HAP-1 (cell line): ENCODE measurements around the gene TCERG1L.
"Not testable (repeated sequence)": the region's sequence is repeated elsewhere in the genome, so short reads cannot be mapped to it uniquely, and the experiment has no call there.

Experiments used
- DNase-seq, 2 experiments: peaks; one replicate each; pipeline ENCODE4 v3.0.0-alpha.2; 2016 to 2020; ENCODE audit warnings: low spot score in 2 of 2
- H3K27me3 ChIP-seq: fragments of 250-450 bp; sonication (Bioruptor Pico); 2 replicates; pipeline ENCODE4 v1.5.1; 2020; ENCODE audit warnings: low read depth, mild to moderate bottlenecking, moderate library complexity
- H3K36me3 ChIP-seq: fragments of 250-450 bp; sonication (Bioruptor Pico); replicated peaks from 2 replicates; pipeline ENCODE4 v1.5.1; 2020; ENCODE audit warnings: mild to moderate bottlenecking
- H3K4me1 ChIP-seq: fragments of 250-450 bp; sonication (Bioruptor Pico); 2 replicates; pipeline ENCODE4 v1.5.1; 2020; ENCODE audit warnings: mild to moderate bottlenecking
- H3K4me3 ChIP-seq: fragments of 250-450 bp; sonication (Bioruptor Pico); 2 replicates; pipeline ENCODE4 v1.5.1; 2020; ENCODE audit warnings: mild to moderate bottlenecking, moderate library complexity
- H3K9me3 ChIP-seq: fragments of 250-450 bp; sonication (Bioruptor Pico); 2 replicates; pipeline ENCODE4 v1.5.1; 2020; ENCODE audit warnings: mild to moderate bottlenecking, moderate library complexity
- in situ Hi-C: fragments of 300-500 bp; cut with MboI; formaldehyde crosslinking; loops from 3 replicates; pipeline ENCODE4 v1.14.3; 2020; ENCODE audit warnings: low sequenced_read_pairs, inconsistent platforms, mixed read lengths

TCERG1L gene

GRCh38 chr10:131147301-131147975 lies 164.1 kb downstream of the TCERG1L start:
- no peak for DNase-seq
- H3K36me3 ChIP-seq, result no peaks in the 10 kb centered on the region
- no peak overlapping the region for H3K4me3 ChIP-seq
- H3K27me3 ChIP-seq, result no peaks in the 10 kb centered on the region
- no peaks in the 10 kb centered on the region for H3K9me3 ChIP-seq
- in situ Hi-C loops, result no loop called here
- no peaks in the 10 kb centered on the region for H3K4me1 ChIP-seq

GRCh38 chr10:131146790-131147189 lies 164.7 kb downstream of the TCERG1L start:
- in situ Hi-C loops, result no loop called here
- Histone ChIP-seq H3K4me1 (no peaks in the 10 kb centered on the region), H3K36me3 (no peaks in the 10 kb centered on the region), H3K9me3 (no peaks in the 10 kb centered on the region), H3K4me3 (no peak overlapping the region), H3K27me3 (no peaks in the 10 kb centered on the region)
- no peak for DNase-seq

GRCh38 chr10:131145756-131146155 lies 165.8 kb downstream of the TCERG1L start:
- Histone ChIP-seq H3K36me3 (no peaks in the 10 kb centered on the region), H3K4me1 (no peaks in the 10 kb centered on the region), H3K27me3 (no peaks in the 10 kb centered on the region), H3K9me3 (no peaks in the 10 kb centered on the region), H3K4me3 (no peak overlapping the region)
- no peak for DNase-seq
- in situ Hi-C loops, result no loop called here

GRCh38 chr10:131144711-131145375 lies 166.7 kb downstream of the TCERG1L start:
- in situ Hi-C loops, result no loop called here
- Histone ChIP-seq H3K4me1 (no peaks in the 10 kb centered on the region), H3K4me3 (no peak overlapping the region), H3K36me3 (no peaks in the 10 kb centered on the region), H3K9me3 (no peaks in the 10 kb centered on the region), H3K27me3 (no peaks in the 10 kb centered on the region)
- no peak for DNase-seq

- H3K27me3 ChIP-seq, result no peaks in the 10 kb centered on the region
- in situ Hi-C loops, result no loop called here
- no peaks in the 10 kb centered on the region for H3K4me1 ChIP-seq
- no peak for DNase-seq
- H3K4me3 ChIP-seq, result no peak overlapping the region
- no peaks in the 10 kb centered on the region for H3K9me3 ChIP-seq
- no peaks in the 10 kb centered on the region for H3K36me3 ChIP-seq
Observed at GRCh38 chr10:131144196-131144595, 167.3 kb downstream of the TCERG1L start.

- Histone ChIP-seq H3K4me3 (no peak overlapping the region), H3K36me3 (no peaks in the 10 kb centered on the region), H3K4me1 (no peaks in the 10 kb centered on the region), H3K27me3 (no peaks in the 10 kb centered on the region), H3K9me3 (no peaks in the 10 kb centered on the region)
- in situ Hi-C loops, result no loop called here
- DNase-seq, result no peak
Observed at GRCh38 chr10:131143425-131144165, 167.9 kb downstream of the TCERG1L start.

GRCh38 chr10:131142517-131143380 lies 168.8 kb downstream of the TCERG1L start:
- no peak for DNase-seq
- no peaks in the 10 kb centered on the region for H3K4me1 ChIP-seq
- no peaks in the 10 kb centered on the region for H3K27me3 ChIP-seq
- no peak overlapping the region for H3K4me3 ChIP-seq
- in situ Hi-C loops, result no loop called here
- H3K36me3 ChIP-seq, result no peaks in the 10 kb centered on the region
- H3K9me3 ChIP-seq, result no peaks in the 10 kb centered on the region

GRCh38 chr10:131141645-131142516 lies 169.6 kb downstream of the TCERG1L start:
- no peaks in the 10 kb centered on the region for H3K9me3 ChIP-seq
- no peak for DNase-seq
- H3K27me3 ChIP-seq, result no peaks in the 10 kb centered on the region
- no peaks in the 10 kb centered on the region for H3K4me1 ChIP-seq
- H3K36me3 ChIP-seq, result no peaks in the 10 kb centered on the region
- no peak overlapping the region for H3K4me3 ChIP-seq
- in situ Hi-C loops, result no loop called here

GRCh38 chr10:131141207-131141606 lies 170.3 kb downstream of the TCERG1L start:
- no peaks in the 10 kb centered on the region for H3K4me1 ChIP-seq
- H3K9me3 ChIP-seq, result no peaks in the 10 kb centered on the region
- H3K4me3 ChIP-seq, result no peak overlapping the region
- in situ Hi-C loops, result no loop called here
- no peak for DNase-seq
- H3K36me3 ChIP-seq, result no peaks in the 10 kb centered on the region
- no peaks in the 10 kb centered on the region for H3K27me3 ChIP-seq

- no peaks in the 10 kb centered on the region for H3K9me3 ChIP-seq
- no peaks in the 10 kb centered on the region for H3K36me3 ChIP-seq
- DNase-seq, result no peak
- H3K4me3 ChIP-seq, result no peak overlapping the region
- no peaks in the 10 kb centered on the region for H3K27me3 ChIP-seq
- H3K4me1 ChIP-seq, result no peaks in the 10 kb centered on the region
- in situ Hi-C loops, result no loop called here
Observed at GRCh38 chr10:131140606-131141005, 170.9 kb downstream of the TCERG1L start.

- no peaks in the 10 kb centered on the region for H3K36me3 ChIP-seq
- no peaks in the 10 kb centered on the region for H3K27me3 ChIP-seq
- H3K4me3 ChIP-seq, result no peak overlapping the region
- in situ Hi-C loops, result no loop called here
- no peak for DNase-seq
- H3K9me3 ChIP-seq, result no peaks in the 10 kb centered on the region
- H3K4me1 ChIP-seq, result no peaks in the 10 kb centered on the region
Observed at GRCh38 chr10:131137223-131137622, 174.3 kb downstream of the TCERG1L start.

GRCh38 chr10:131136336-131136735 lies 175.2 kb downstream of the TCERG1L start:
- H3K27me3 ChIP-seq, H3K4me1 ChIP-seq, DNase-seq, in situ Hi-C loops, H3K36me3 ChIP-seq, H3K4me3 ChIP-seq, H3K9me3 ChIP-seq: not testable (repeated sequence)

- in situ Hi-C loops, result no loop called here
- Histone ChIP-seq H3K4me3 (no peak overlapping the region), H3K27me3 (no peaks in the 10 kb centered on the region), H3K4me1 (no peaks in the 10 kb centered on the region), H3K36me3 (no peaks in the 10 kb centered on the region), H3K9me3 (no peaks in the 10 kb centered on the region)
- DNase-seq, result no peak
Observed at GRCh38 chr10:131135716-131136115, 175.8 kb downstream of the TCERG1L start.
